Progenitor cell of endocrine pancreas (in vitro differentiated cells): Measurements from ENCODE around the gene ERCC2. TPM values are rescaled to one million over a fixed set of nuclear protein-coding genes. Genes with fewer than 3 reads are reported as not detected.

ENCODE experiments used
- DNase-seq: peaks from one replicate; pipeline ENCODE4 v3.0.0; 2021; ENCODE audit warnings: low spot score; ENCODE audit not compliant: unreplicated experiment
- H3K27ac Mint-ChIP-seq: 2 replicates; pipeline ENCODE4 v1.8.0; 2021; ENCODE audit warnings: mild to moderate bottlenecking, moderate library complexity, mixed read lengths
- H3K27me3 Mint-ChIP-seq: 2 replicates; pipeline ENCODE4 v1.8.0; 2021; ENCODE audit warnings: mixed read lengths
- H3K36me3 Mint-ChIP-seq: 2 replicates; pipeline ENCODE4 v1.8.0; 2022; ENCODE audit warnings: mixed read lengths; ENCODE audit not compliant: insufficient read depth
- H3K4me1 Mint-ChIP-seq: 2 replicates; pipeline ENCODE4 v1.8.0; 2021; ENCODE audit warnings: low read depth, mixed read lengths
- H3K4me3 Mint-ChIP-seq: 2 replicates; pipeline ENCODE4 v1.8.0; 2021; ENCODE audit warnings: low read depth, mild to moderate bottlenecking, moderate library complexity, mixed read lengths
- H3K9me3 Mint-ChIP-seq: 2 replicates; pipeline ENCODE4 v1.8.0; 2021; ENCODE audit warnings: low read depth, mixed read lengths
- total RNA-seq: library from RNA; stranded (reverse); gene quantifications from 2 replicates; pipeline ENCODE4 v1.2.1, GENCODE V29; 2021
- TF ChIP-seq, protein P1 (sequence below): fragments of 200-600 bp; sonication (generic); IDR thresholded peaks from one replicate; pipeline ENCODE4 v1.5.0; 2021; ENCODE audit warnings: antibody characterized with exemption, mild to moderate bottlenecking; ENCODE audit not compliant: unreplicated experiment

Gene ERCC2
- total RNA-seq, 1 donor from 2014 or later = 63.8 TPM

DNA sequence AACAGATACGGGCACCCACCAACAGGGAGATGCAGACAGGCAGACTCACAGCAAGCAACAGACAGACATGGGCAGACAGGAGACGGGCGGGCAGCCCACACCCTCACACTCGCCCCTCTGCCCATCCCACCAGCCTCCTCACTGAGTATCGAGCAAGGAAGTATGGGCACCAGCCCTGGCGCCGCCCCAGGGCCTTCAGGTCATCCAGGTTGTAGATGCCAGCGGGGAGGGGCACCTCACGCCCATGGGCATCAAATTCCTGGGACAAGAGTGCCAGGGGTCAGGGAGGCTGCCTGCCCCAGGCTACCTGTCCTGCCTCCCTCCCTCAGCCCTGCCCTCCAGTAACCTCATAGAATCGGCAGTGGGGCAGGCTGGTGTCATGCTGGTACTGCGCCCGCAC lies 5.7 kb downstream of the ERCC2 start:
- no peaks in the 10 kb centered on the region for H3K27me3 Mint-ChIP-seq
- TF ChIP-seq, protein P1, sequence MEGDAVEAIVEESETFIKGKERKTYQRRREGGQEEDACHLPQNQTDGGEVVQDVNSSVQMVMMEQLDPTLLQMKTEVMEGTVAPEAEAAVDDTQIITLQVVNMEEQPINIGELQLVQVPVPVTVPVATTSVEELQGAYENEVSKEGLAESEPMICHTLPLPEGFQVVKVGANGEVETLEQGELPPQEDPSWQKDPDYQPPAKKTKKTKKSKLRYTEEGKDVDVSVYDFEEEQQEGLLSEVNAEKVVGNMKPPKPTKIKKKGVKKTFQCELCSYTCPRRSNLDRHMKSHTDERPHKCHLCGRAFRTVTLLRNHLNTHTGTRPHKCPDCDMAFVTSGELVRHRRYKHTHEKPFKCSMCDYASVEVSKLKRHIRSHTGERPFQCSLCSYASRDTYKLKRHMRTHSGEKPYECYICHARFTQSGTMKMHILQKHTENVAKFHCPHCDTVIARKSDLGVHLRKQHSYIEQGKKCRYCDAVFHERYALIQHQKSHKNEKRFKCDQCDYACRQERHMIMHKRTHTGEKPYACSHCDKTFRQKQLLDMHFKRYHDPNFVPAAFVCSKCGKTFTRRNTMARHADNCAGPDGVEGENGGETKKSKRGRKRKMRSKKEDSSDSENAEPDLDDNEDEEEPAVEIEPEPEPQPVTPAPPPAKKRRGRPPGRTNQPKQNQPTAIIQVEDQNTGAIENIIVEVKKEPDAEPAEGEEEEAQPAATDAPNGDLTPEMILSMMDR = no peak
- H3K36me3 Mint-ChIP-seq = peaks cover 8% of the 10 kb centered on the region
- no peak overlapping the region for H3K27ac Mint-ChIP-seq
- no peak overlapping the region for H3K4me3 Mint-ChIP-seq
- peaks cover 2% of the 10 kb centered on the region for H3K4me1 Mint-ChIP-seq
- no peak for DNase-seq
- no peaks in the 10 kb centered on the region for H3K9me3 Mint-ChIP-seq

DNA sequence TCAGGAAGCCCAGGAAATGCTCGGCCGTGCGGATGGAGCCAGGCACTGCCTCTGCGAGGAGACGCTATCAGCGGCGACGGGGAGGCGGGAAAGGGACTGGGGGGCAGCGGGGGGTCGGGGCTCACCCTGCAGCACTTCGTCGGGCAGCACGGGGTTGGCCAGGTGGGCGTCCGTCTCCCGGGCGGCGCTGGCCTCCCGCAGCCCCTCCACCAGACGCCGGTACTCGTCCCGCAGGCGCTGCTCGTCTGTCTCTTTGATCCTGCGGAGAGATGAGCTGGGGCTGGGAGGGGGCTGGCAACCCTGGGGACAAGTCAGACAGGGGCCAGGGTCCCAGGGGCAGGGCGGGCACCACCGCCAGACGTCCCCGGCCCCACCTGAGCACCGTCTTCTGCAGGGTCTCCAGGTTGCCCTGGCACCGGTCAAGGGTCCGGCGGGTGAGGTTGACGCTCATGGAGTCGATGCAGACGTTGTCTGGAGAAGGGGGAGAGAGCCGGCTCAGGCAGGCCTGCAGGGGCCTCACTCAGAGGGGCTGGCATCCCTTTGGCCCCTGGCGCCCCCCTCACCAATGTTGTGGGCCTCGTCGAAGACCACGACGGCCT lies 6.4 kb downstream of the ERCC2 start:
- TF ChIP-seq, protein P1 = no peak

GRCh38 chr19:45362291-45362690 lies 8.1 kb downstream of the ERCC2 start:
- Mint-ChIP-seq H3K9me3 (no peaks in the 10 kb centered on the region), H3K36me3 (peaks cover 17% of the 10 kb centered on the region), H3K4me3 (no peak overlapping the region), H3K27ac (no peak overlapping the region), H3K4me1 (no peaks in the 10 kb centered on the region), H3K27me3 (no peaks in the 10 kb centered on the region)
- TF ChIP-seq, protein P1 = no peak
- DNase-seq = no peak

More for the DNA sequence above, 6.4 kb downstream of the ERCC2 start:
- no peak for DNase-seq
- Mint-ChIP-seq H3K4me1 (peaks cover under 1% of the 10 kb centered on the region), H3K9me3 (no peaks in the 10 kb centered on the region), H3K4me3 (no peak overlapping the region), H3K27me3 (no peaks in the 10 kb centered on the region), H3K27ac (no peak overlapping the region), H3K36me3 (peaks cover 10% of the 10 kb centered on the region)

GRCh38 chr19:45361608-45362007 lies 8.8 kb downstream of the ERCC2 start:
- H3K9me3 Mint-ChIP-seq = no peaks in the 10 kb centered on the region
- peaks cover 21% of the 10 kb centered on the region for H3K36me3 Mint-ChIP-seq
- DNase-seq = no peak
- TF ChIP-seq, protein P1 = no peak
- H3K27me3 Mint-ChIP-seq = no peaks in the 10 kb centered on the region
- H3K27ac Mint-ChIP-seq = no peak overlapping the region
- no peak overlapping the region for H3K4me3 Mint-ChIP-seq
- no peaks in the 10 kb centered on the region for H3K4me1 Mint-ChIP-seq

DNA sequence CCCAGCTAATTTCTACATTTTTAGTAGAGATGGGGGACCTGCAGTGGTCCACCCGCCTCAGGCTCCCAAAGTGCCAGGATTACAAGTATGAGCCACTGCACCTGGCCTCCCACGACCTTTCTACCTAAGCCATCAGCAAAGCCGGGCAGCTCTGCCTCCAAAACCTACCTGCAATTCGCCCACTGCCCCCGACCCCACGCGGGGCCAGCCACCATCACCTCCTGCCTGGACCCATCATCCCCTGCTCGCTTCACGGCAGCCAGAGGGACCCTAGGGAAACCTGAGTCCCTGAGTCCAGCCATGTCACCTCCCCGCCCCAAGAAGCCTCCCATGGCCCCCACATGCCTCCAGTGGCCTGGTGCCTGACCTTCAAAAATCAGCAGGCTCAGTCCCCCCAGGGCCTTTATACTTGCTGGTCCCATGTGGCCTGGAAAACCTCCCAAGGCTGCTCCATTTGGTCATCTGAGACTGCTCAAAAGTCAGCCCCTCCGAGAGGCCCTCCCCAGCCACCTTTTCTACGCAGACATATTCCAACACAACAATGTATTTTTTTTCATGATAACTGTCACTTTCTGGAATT lies 12.1 kb downstream of the ERCC2 start:
- H3K4me1 Mint-ChIP-seq = no peaks in the 10 kb centered on the region
- no peaks in the 10 kb centered on the region for H3K9me3 Mint-ChIP-seq
- H3K27ac Mint-ChIP-seq = no peak overlapping the region
- TF ChIP-seq, protein P1 = no peak
- DNase-seq = no peak
- no peak overlapping the region for H3K4me3 Mint-ChIP-seq
- H3K27me3 Mint-ChIP-seq = no peaks in the 10 kb centered on the region
- H3K36me3 Mint-ChIP-seq = peaks cover 30% of the 10 kb centered on the region
